WTC11 (cell line): Measurements from ENCODE around the gene CMTM2. TPM values are rescaled to one million over a fixed set of nuclear protein-coding genes. Genes with fewer than 3 reads are reported as not detected.

Source experiments
- ATAC-seq: fragments of 200-7000 bp; cut with Tn5 transposase; 2 replicates; pipeline ENCODE4 v1.10.0; 2021; ENCODE audit warnings: mild to moderate bottlenecking, moderate library complexity
- CTCF ChIA-PET: fragments of 300-600 bp; sonication (Branson Sonifier 250); formaldehyde crosslinking; loops from one replicate; lab custom pipeline; 2021; ENCODE audit warnings: antibody characterized with exemption; lab: Charles Lee
- POLR2A ChIA-PET: fragments of 350-600 bp; sonication (Branson Sonifier 250); formaldehyde crosslinking; loops from one replicate; lab custom pipeline; 2021; ENCODE audit warnings: antibody characterized with exemption; lab: Charles Lee
- DNase-seq: peaks from one replicate; pipeline ENCODE4 v3.0.0; 2021; ENCODE audit warnings: low spot score
- H3K27ac Mint-ChIP-seq: 2 replicates; pipeline ENCODE4 v1.8.0; 2021; ENCODE audit warnings: mixed read lengths
- H3K27me3 Mint-ChIP-seq: 2 replicates; pipeline ENCODE4 v1.8.0; 2021; ENCODE audit warnings: low read depth, mild to moderate bottlenecking, moderate library complexity, mixed read lengths
- H3K36me3 Mint-ChIP-seq: 2 replicates; pipeline ENCODE4 v1.8.0; 2021; ENCODE audit warnings: mixed read lengths
- H3K4me1 Mint-ChIP-seq: 2 replicates; pipeline ENCODE4 v1.8.0; 2022; ENCODE audit warnings: mixed read lengths
- H3K4me3 Mint-ChIP-seq: 2 replicates; pipeline ENCODE4 v1.8.0; 2021; ENCODE audit warnings: mild to moderate bottlenecking, moderate library complexity, mixed read lengths
- H3K9me3 Mint-ChIP-seq: 2 replicates; pipeline ENCODE4 v1.8.0; 2021; ENCODE audit warnings: mixed read lengths
- ATF1 ChIP-seq: sonication (generic); formaldehyde crosslinking; IDR thresholded peaks from 2 replicates; pipeline ENCODE4 v1.8.1; 2023; ENCODE audit warnings: mild to moderate bottlenecking, moderate library complexity, missing genetic modification reagents
- GABPB1 ChIP-seq: sonication (generic); formaldehyde crosslinking; IDR thresholded peaks from 2 replicates; pipeline ENCODE4 v1.8.1; 2023; ENCODE audit warnings: mild to moderate bottlenecking, missing genetic modification reagents
- MXD4 ChIP-seq: fragments of 250-450 bp; sonication (Bioruptor Pico); IDR thresholded peaks from 2 replicates; pipeline ENCODE4 v1.8.0; 2021; ENCODE audit warnings: mild to moderate bottlenecking, moderate library complexity, borderline replicate concordance
- NFATC4 ChIP-seq: fragments of 250-450 bp; sonication (Bioruptor Pico); IDR thresholded peaks from 2 replicates; pipeline ENCODE4 v1.9.0; 2021; ENCODE audit warnings: mild to moderate bottlenecking
- RORB ChIP-seq: fragments of 250-450 bp; sonication (Bioruptor Pico); IDR thresholded peaks from 2 replicates; pipeline ENCODE4 v1.9.0; 2021; ENCODE audit warnings: mild to moderate bottlenecking
- SP1 ChIP-seq: sonication (generic); formaldehyde crosslinking; conservative IDR thresholded peaks from 2 replicates; pipeline ENCODE4 v1.8.1; 2022; ENCODE audit warnings: missing genetic modification reagents
- ZBTB21 ChIP-seq: sonication (generic); formaldehyde crosslinking; IDR thresholded peaks from 2 replicates; pipeline ENCODE4 v1.8.1; 2023; ENCODE audit warnings: mild to moderate bottlenecking, missing genetic modification reagents, borderline replicate concordance
- ZNF121 ChIP-seq: sonication (generic); formaldehyde crosslinking; IDR thresholded peaks from 2 replicates; pipeline ENCODE4 v1.8.0; 2023; ENCODE audit warnings: missing genetic modification reagents
- ZNF423 ChIP-seq: fragments of 250-450 bp; sonication (Bioruptor Pico); IDR thresholded peaks from 2 replicates; pipeline ENCODE4 v2.1.2; 2022; ENCODE audit warnings: mild to moderate bottlenecking, moderate library complexity
- ZNF671 ChIP-seq: fragments of 250-450 bp; sonication (Bioruptor Pico); IDR thresholded peaks from 2 replicates; pipeline ENCODE4 v1.8.0; 2021; ENCODE audit warnings: mild to moderate bottlenecking
- total RNA-seq: library from RNA; stranded (reverse); gene quantifications from 3 replicates; pipeline ENCODE4 v1.2.3, GENCODE V29; 2021
- TF ChIP-seq, protein P1 (sequence below): sonication (generic); formaldehyde crosslinking; IDR thresholded peaks from 2 replicates; pipeline ENCODE4 v1.8.1; 2023; ENCODE audit warnings: mild to moderate bottlenecking, missing genetic modification reagents, borderline replicate concordance
- TF ChIP-seq, protein P2 (sequence below): fragments of 250-450 bp; sonication (Bioruptor Pico); IDR thresholded peaks from 2 replicates; pipeline ENCODE4 v1.9.0; 2021; ENCODE audit warnings: mild to moderate bottlenecking, borderline replicate concordance
- TF ChIP-seq, protein P3 (sequence below): fragments of 250-450 bp; sonication (Bioruptor Pico); IDR thresholded peaks from 2 replicates; pipeline ENCODE4 v1.9.0; 2021; ENCODE audit warnings: moderate library complexity, mild to moderate bottlenecking, inconsistent platforms, borderline replicate concordance
- TF ChIP-seq, protein P4 (sequence below): sonication (generic); formaldehyde crosslinking; IDR thresholded peaks from 2 replicates; pipeline ENCODE4 v1.8.0; 2023; ENCODE audit warnings: mild to moderate bottlenecking, missing genetic modification reagents
- TF ChIP-seq, protein P5 (sequence below): sonication (generic); formaldehyde crosslinking; IDR thresholded peaks from 2 replicates; pipeline ENCODE4 v1.8.1; 2022; ENCODE audit warnings: low read depth, mild to moderate bottlenecking, moderate library complexity, missing genetic modification reagents, borderline replicate concordance
- TF ChIP-seq, protein P6 (sequence below): sonication (generic); formaldehyde crosslinking; IDR thresholded peaks from 2 replicates; pipeline ENCODE4 v1.8.1; 2022; ENCODE audit warnings: mild to moderate bottlenecking, missing genetic modification reagents, moderate library complexity, borderline replicate concordance

Gene CMTM2
- total RNA-seq, 1 experiment from 2014 or later: not detected

DNA sequence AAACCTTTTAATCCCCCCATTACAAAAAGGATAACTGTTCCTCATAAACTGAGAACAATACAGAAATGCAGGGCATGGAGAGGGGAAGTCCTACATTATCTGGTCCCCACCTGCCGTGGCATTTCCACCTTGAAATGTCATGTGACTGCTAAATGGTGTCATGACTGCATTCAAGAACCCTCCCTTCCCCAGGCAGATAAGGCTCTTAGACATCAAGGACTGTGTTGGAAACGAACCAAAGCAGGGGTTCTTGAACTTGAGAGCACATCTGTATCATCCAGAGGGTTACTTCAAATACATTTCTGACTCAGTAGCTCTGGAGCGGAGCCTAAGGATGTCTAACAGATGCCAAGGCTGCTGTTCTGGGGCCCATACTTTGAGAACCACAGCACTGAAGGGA, 43.6 kb downstream of the CMTM2 start:
- Mint-ChIP-seq H3K4me3 (no peak overlapping the region), H3K9me3 (no peaks in the 10 kb centered on the region), H3K36me3 (peaks cover 38% of the 10 kb centered on the region), H3K27me3 (no peaks in the 10 kb centered on the region), H3K27ac (no peak overlapping the region), H3K4me1 (peaks cover 9% of the 10 kb centered on the region)
- no peak for TF ChIP-seq ZNF423
- TF ChIP-seq, protein P1, sequence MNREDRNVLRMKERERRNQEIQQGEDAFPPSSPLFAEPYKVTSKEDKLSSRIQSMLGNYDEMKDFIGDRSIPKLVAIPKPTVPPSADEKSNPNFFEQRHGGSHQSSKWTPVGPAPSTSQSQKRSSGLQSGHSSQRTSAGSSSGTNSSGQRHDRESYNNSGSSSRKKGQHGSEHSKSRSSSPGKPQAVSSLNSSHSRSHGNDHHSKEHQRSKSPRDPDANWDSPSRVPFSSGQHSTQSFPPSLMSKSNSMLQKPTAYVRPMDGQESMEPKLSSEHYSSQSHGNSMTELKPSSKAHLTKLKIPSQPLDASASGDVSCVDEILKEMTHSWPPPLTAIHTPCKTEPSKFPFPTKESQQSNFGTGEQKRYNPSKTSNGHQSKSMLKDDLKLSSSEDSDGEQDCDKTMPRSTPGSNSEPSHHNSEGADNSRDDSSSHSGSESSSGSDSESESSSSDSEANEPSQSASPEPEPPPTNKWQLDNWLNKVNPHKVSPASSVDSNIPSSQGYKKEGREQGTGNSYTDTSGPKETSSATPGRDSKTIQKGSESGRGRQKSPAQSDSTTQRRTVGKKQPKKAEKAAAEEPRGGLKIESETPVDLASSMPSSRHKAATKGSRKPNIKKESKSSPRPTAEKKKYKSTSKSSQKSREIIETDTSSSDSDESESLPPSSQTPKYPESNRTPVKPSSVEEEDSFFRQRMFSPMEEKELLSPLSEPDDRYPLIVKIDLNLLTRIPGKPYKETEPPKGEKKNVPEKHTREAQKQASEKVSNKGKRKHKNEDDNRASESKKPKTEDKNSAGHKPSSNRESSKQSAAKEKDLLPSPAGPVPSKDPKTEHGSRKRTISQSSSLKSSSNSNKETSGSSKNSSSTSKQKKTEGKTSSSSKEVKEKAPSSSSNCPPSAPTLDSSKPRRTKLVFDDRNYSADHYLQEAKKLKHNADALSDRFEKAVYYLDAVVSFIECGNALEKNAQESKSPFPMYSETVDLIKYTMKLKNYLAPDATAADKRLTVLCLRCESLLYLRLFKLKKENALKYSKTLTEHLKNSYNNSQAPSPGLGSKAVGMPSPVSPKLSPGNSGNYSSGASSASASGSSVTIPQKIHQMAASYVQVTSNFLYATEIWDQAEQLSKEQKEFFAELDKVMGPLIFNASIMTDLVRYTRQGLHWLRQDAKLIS (CRISPR knock-in tag): no peak
- TF ChIP-seq, protein P2, sequence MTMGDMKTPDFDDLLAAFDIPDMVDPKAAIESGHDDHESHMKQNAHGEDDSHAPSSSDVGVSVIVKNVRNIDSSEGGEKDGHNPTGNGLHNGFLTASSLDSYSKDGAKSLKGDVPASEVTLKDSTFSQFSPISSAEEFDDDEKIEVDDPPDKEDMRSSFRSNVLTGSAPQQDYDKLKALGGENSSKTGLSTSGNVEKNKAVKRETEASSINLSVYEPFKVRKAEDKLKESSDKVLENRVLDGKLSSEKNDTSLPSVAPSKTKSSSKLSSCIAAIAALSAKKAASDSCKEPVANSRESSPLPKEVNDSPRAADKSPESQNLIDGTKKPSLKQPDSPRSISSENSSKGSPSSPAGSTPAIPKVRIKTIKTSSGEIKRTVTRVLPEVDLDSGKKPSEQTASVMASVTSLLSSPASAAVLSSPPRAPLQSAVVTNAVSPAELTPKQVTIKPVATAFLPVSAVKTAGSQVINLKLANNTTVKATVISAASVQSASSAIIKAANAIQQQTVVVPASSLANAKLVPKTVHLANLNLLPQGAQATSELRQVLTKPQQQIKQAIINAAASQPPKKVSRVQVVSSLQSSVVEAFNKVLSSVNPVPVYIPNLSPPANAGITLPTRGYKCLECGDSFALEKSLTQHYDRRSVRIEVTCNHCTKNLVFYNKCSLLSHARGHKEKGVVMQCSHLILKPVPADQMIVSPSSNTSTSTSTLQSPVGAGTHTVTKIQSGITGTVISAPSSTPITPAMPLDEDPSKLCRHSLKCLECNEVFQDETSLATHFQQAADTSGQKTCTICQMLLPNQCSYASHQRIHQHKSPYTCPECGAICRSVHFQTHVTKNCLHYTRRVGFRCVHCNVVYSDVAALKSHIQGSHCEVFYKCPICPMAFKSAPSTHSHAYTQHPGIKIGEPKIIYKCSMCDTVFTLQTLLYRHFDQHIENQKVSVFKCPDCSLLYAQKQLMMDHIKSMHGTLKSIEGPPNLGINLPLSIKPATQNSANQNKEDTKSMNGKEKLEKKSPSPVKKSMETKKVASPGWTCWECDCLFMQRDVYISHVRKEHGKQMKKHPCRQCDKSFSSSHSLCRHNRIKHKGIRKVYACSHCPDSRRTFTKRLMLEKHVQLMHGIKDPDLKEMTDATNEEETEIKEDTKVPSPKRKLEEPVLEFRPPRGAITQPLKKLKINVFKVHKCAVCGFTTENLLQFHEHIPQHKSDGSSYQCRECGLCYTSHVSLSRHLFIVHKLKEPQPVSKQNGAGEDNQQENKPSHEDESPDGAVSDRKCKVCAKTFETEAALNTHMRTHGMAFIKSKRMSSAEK (CRISPR knock-in tag): no peak
- TF ChIP-seq ZNF671 (CRISPR knock-in tag): no peak
- TF ChIP-seq, protein P3, sequence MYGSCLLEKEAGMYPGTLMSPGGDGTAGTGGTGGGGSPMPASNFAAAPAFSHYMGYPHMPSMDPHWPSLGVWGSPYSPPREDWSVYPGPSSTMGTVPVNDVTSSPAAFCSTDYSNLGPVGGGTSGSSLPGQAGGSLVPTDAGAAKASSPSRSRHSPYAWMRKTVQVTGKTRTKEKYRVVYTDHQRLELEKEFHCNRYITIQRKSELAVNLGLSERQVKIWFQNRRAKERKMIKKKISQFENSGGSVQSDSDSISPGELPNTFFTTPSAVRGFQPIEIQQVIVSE (CRISPR knock-in tag): no peak
- no peak for TF ChIP-seq RORB (CRISPR knock-in tag)
- no peak for TF ChIP-seq MXD4 (CRISPR knock-in tag)
- no peak for TF ChIP-seq ATF1 (CRISPR knock-in tag)
- no peak for TF ChIP-seq GABPB1 (CRISPR knock-in tag)
- TF ChIP-seq SP1: no peak
- ATAC-seq (no peak), DNase-seq (no peak)
- ChIA-PET CTCF (interaction anchor here (1.9 kb wide), 1 partner anchor 117 kb away, joined by 4 read pairs; no protein-coding TSS in a partner anchor), POLR2A (no interaction called here)

DNA sequence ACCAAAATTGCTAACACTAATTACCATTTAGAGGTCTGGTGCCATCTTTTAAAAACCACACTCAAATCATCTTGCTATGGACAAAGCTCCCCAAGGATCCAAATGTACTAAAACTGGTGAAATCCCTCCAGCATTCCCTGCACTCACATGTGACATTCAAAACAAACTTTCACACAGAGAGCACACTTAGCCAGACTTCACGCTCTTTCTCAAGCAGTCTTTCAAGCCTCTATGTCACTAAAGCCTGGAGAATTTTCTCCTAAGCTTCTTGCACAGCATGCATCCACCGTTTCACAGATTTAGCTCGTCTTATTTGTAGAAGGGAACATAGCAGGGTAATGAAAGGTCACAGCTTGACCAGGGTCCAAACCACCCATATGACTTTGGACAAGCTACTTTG, 44.5 kb downstream of the CMTM2 start:
- POLR2A ChIA-PET: no interaction called here
- Mint-ChIP-seq H3K4me1 (peaks cover 2% of the 10 kb centered on the region; the same call in 1 of the 2 replicates), H3K36me3 (peaks cover 37% of the 10 kb centered on the region), H3K9me3 (no peaks in the 10 kb centered on the region), H3K4me3 (no peak overlapping the region), H3K27ac (no peak overlapping the region), H3K27me3 (no peaks in the 10 kb centered on the region)
- DNase-seq: no peak
- ATAC-seq: no peak
- CTCF ChIA-PET: interaction anchor here (1.9 to 2.2 kb wide), 3 partner anchors 15 to 116 kb away, joined by 4 to 16 read pairs (median 13); no protein-coding TSS in a partner anchor
- no peak for TF ChIP-seq NFATC4 (CRISPR knock-in tag)
- TF ChIP-seq, protein P4, sequence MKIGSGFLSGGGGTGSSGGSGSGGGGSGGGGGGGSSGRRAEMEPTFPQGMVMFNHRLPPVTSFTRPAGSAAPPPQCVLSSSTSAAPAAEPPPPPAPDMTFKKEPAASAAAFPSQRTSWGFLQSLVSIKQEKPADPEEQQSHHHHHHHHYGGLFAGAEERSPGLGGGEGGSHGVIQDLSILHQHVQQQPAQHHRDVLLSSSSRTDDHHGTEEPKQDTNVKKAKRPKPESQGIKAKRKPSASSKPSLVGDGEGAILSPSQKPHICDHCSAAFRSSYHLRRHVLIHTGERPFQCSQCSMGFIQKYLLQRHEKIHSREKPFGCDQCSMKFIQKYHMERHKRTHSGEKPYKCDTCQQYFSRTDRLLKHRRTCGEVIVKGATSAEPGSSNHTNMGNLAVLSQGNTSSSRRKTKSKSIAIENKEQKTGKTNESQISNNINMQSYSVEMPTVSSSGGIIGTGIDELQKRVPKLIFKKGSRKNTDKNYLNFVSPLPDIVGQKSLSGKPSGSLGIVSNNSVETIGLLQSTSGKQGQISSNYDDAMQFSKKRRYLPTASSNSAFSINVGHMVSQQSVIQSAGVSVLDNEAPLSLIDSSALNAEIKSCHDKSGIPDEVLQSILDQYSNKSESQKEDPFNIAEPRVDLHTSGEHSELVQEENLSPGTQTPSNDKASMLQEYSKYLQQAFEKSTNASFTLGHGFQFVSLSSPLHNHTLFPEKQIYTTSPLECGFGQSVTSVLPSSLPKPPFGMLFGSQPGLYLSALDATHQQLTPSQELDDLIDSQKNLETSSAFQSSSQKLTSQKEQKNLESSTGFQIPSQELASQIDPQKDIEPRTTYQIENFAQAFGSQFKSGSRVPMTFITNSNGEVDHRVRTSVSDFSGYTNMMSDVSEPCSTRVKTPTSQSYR: no peak
- no peak for TF ChIP-seq ZNF121 (CRISPR knock-in tag)
- TF ChIP-seq, protein P5, sequence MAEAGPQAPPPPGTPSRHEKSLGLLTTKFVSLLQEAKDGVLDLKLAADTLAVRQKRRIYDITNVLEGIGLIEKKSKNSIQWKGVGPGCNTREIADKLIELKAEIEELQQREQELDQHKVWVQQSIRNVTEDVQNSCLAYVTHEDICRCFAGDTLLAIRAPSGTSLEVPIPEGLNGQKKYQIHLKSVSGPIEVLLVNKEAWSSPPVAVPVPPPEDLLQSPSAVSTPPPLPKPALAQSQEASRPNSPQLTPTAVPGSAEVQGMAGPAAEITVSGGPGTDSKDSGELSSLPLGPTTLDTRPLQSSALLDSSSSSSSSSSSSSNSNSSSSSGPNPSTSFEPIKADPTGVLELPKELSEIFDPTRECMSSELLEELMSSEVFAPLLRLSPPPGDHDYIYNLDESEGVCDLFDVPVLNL (CRISPR knock-in tag): no peak
- TF ChIP-seq, protein P1 (CRISPR knock-in tag): no peak
- TF ChIP-seq ZBTB21: no peak
- TF ChIP-seq GABPB1 (CRISPR knock-in tag): no peak
- TF ChIP-seq, protein P6, sequence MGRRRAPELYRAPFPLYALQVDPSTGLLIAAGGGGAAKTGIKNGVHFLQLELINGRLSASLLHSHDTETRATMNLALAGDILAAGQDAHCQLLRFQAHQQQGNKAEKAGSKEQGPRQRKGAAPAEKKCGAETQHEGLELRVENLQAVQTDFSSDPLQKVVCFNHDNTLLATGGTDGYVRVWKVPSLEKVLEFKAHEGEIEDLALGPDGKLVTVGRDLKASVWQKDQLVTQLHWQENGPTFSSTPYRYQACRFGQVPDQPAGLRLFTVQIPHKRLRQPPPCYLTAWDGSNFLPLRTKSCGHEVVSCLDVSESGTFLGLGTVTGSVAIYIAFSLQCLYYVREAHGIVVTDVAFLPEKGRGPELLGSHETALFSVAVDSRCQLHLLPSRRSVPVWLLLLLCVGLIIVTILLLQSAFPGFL (CRISPR knock-in tag): no peak
- no peak for TF ChIP-seq ZNF671 (CRISPR knock-in tag)
